GM18873 (cell line): ENCODE measurements around the gene RGS7.
"Not testable (repeated sequence)": the region's sequence is repeated elsewhere in the genome, so short reads cannot be mapped to it uniquely, and the experiment has no call there.

Experiments
- ATAC-seq: cut with Tn5 transposase; IDR thresholded peaks from one replicate; pipeline ENCODE4 v1.9.1; 2021; ENCODE audit warnings: mild to moderate bottlenecking, moderate library complexity, moderate number of reproducible peaks; ENCODE audit not compliant: unreplicated experiment, low FRiP score

RGS7 gene

DNA sequence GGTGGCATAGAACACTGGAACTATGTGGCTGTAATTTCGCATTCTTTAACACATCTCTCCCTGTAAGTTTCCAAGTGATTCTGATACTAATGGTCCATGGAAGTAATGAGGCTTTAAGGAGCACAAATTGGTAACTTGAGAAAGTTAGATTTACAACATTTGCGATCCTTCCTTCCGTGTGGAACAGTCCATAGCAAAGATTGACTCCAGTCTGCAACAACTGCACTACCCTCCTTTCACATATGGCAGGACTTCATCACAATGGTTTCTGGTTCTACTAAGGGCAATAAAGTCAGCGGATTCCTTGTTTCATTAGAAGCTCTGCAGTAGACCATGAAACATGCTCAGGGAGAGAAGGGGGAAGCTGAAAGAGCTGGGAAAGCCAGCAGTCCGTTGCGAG is 261.2 kb downstream of the RGS7 start:
- no peak for ATAC-seq

DNA sequence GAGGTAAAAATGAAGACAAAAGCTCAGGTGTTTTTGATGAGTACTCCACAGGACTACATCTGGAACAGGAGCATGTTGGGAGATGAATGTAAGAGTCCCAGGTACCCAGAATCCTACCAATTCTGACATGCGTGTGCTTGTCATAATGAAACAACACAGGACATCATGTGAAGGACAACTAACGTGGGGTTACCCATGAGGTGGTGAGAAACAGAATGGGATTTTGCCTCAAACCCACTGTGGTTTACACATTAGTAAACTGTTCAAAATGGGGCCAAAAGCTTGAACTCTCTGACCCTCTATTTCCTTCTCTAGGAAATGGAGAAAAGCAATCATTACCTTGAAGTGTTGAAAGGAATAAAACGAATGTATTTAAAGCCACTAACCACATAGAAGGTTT is 266.2 kb downstream of the RGS7 start:
- no peak for ATAC-seq

DNA sequence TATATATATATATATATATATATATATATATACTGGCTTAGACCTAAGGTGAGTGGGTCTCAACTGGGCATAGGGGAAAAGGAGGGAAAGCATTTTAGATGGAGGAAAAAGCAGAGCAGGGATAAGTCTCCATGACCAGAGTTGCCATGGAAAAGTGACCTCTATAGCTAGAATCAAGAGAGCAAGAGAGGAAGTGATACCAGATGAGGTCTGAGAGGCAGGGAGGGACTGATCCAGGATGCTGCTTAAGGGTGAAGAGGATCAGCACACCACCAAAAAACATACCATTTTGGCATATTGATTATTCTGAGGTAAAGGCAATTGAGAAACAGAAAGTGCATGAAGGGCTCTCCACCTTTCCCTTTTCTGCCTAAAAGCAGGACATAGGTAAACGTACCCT is 267.9 kb downstream of the RGS7 start:
- not testable (repeated sequence) for ATAC-seq

DNA sequence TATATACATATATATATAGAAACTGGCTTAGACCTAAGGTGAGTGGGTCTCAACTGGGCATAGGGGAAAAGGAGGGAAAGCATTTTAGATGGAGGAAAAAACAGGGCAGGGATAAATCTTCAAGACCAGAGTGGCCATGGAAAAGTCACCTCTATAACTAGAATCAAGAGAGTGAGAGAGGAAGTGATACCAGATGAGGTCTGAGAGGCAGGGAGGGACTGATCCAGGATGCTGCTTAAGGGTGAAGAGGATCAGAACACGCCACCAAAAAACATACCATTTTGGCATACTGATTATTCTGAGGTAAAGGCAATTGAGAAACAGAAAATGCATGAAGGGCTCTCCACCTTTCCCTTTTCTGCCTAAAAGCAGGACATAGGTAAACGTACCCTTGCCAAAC is 268.9 kb downstream of the RGS7 start:
- not testable (repeated sequence) for ATAC-seq

DNA sequence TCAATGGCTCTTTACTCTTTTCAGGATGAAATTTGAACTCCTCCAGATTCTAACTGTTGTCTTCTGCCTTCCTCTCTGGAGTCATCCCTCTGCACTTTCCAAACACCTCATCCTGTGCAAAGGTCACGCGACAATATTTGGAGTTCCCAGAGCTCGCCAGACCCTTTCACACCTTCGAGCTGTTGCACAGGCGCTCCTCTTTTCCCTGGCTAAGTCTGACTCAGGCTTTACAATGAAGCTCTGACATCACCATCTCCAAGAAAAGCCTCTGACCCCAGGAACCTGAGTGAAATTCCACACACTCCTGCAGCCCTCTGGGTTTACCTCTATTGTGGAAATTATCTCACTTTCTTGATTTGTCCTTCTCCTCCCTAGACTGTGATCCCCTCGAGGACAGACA is 270.3 kb downstream of the RGS7 start:
- no peak for ATAC-seq

DNA sequence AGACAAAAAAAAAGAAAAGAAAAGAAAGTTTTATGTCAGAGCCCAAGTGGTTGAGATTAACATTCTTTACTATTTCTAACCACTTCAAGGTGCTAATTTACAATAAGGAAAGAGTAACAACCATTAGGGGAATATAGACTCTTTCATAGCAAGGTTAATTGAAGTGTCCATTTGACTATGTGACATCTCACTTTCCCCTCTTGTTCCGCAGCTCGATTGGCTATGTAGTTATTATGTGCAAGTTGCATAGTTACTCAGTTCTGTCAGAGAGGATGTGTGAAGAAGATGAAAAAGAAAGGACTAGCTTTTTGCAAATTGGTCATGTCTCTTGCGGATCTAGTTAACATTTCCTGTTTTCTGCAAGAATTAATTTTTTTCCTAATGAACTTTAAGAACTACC is 273.7 kb downstream of the RGS7 start:
- no peak for ATAC-seq

DNA sequence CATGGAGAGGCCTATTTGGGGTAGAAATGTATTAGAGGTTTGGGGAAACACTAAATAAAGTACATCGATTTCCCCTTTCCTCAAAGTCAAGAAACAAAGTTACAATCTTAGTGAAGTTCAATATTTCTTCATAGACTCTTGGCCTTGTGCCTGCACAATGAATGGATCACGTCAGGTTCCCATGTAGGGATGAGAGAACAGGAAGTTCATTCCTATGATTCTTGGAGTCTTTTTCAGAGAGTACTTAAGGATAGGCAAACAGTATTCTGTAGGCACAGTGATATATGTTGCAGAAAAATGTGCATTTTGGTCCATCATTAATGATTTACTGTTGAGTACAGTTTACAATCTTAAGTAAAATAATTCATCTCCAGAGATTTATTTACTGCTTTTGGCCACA is 275.5 kb downstream of the RGS7 start:
- ATAC-seq: no peak

DNA sequence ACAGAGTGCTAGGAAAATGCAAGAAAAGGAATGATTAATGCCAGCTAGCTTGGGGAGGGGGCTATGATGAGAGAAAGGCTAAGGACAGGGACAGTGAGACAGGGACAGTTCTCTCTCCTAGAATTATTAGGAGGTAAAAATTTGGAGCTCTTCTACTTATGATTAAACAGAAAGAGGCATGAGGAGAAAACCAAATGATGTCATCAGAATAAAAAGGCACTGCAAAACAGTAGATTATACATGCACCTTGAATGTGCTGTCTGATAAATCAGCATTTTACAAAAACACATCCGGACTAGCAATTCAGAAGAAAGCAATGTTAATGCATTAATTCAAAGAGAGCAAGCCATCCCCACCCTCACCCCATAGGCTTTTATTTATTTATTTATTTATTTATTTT is 277.5 kb downstream of the RGS7 start:
- no peak for ATAC-seq

DNA sequence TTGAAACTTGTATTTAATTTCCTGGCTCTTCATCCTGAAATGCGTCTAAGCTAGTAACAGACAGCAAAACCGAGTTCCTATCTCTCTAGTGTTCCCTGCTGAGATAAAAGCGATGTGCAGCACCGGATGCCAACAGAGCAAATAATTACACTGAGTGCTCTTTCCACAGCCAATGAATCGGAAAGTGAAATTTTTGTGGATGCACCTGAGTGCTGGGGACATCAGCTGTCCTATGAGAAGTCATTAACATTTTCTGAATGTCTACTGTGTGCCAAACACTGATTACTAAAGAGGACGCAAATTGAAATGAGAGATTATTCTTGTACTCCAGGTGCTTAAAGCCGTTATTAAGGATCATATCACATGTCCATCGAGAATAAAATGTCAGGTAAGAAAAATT is 278.0 kb downstream of the RGS7 start:
- no peak for ATAC-seq

DNA sequence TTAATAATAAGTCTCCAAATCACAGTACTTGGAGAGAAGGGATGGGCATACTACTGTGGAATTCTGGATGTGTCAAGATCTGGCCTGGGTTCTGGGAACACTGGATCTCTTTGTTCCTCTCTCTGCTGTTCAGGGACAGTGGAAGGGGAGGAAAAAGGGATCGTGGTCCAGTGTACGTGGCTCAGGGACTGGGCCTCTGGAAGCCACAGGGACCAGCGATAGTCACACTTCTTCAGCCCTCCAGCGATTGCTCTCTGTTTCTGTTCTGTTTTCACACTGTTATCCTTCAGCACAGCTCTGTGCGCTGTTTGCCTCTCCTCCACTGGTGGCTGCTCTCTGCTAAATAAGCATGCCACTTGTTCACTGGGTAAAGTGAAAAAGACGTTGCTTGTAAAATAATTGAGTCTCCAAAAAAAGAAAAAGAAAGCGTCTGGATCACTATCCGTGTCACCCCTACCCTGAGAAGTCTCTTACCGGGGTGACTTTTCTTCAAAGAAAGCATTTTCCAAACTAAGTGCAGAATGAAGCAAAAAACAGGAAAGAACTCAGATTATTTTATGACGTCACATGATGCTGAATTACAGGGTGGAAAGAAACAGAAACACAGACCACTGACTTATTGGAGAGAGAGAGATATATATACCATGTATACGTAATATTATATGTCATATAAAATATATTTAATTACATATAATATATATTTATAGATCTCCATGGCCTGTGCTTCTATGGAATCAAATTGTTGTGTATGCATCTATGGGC is 279.4 kb downstream of the RGS7 start:
- no peak for ATAC-seq

DNA sequence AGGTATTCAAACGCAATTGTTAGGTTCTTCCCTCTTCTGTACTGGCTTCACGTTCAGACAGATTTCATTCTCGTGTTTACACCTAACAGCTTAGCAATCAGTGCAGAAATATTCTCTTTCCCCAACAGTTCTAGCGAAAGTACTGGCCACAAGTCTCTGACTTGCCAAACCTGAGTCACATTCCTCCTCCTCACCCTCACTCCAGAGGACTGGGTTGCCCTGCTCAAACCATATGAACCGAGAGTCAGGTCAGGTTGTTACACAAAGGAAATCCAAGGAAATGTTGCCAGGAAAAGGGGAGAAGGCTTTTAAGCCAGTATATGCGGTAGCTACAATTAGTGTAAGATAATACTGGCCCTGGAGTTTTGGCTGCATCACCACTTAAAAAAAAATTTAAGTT is 282.5 kb downstream of the RGS7 start:
- no peak for ATAC-seq

DNA sequence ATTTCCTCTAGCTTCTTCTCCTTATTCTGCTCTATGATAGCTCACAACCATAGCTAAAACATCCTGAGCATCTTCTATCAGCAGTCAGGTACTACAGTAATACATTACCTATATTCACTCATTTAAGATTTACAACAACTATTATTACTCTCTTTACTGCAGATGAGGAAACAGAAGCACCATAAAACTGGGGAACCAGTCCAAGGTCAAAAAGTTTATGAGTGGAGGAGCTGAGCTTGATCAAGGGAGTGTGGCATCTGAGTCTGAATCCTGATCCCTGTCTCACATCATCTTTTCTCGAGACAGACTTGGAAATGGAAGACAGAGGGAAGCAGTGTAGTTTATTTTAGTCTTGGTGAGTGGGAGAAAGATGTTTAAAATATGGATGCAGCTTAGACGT is 288.6 kb downstream of the RGS7 start:
- no peak for ATAC-seq

DNA sequence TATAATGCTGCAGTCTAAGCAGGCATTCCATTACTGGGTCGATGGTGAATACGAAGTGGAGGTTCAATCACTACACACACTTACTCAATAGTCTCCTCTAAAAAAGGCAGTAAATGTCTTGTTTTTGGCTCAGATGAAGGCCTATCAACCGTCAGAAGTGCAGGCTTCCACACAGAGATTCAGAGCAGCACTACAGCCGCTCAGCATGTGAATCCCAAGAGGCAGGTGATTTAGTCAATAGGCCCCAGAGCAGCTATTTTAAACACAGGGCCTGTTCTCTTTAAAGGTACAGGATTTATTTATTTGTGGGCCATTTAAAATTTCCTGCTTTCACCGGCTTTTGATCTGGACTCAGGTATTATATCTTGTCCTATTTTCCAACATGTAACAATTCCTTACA is 293.7 kb downstream of the RGS7 start:
- ATAC-seq: no peak

DNA sequence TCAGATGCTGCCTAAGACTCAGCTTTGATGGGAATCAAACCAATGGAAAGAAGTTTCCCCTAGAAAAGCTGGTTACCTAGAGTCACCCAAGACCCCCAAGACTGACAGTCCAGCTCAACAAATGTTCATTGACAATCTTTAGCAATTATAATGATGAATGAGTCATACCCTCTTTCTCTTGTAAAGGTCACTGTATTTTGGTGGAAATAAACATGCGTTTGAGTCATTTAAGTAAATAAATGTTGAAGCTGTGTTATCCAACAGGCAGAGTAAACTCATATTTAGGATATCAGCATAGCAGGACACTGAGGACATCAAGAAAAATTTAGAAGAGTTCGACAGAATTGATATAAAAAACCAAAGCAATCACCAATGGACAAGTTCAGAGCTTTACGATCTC is 295.9 kb downstream of the RGS7 start:
- no peak for ATAC-seq

DNA sequence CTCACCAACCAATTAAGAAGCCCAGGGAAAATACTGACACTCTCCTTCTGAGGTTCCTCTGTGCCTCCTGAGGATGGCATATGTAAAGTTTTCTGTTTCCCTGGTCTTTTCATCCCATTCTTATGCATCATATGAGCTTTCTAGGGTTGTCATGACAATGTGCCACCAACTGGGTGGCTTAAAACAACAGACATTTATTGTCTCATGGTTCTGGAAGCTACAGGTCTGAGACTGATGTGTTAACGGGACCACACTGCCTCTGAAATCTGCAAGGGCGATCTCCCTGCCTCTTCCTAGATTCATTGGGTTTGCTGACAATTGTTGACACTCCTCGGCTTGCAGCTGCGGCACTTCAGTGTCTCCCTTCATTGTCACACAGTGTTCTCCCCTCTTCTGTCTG is 308.4 kb downstream of the RGS7 start:
- no peak for ATAC-seq

DNA sequence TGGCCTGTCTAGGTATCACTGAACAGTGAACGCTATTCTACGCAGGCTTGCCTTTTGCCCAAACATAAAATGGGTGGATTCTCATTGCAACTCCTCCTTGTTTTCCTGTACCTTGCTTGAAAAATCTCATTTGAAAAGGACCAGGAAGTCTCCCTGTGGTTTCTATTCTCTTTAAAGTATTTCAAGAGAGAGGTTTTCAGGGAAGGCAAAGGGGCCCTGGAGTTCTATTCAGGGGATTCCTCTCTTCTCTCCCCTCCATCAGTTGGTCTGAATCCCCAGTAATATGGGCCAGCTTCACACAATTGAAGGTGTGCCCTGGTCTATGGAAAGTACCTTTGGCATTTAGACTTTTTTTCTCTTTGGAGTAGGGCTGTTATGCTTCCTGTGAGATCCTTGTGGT is 311.3 kb downstream of the RGS7 start:
- no peak for ATAC-seq

DNA sequence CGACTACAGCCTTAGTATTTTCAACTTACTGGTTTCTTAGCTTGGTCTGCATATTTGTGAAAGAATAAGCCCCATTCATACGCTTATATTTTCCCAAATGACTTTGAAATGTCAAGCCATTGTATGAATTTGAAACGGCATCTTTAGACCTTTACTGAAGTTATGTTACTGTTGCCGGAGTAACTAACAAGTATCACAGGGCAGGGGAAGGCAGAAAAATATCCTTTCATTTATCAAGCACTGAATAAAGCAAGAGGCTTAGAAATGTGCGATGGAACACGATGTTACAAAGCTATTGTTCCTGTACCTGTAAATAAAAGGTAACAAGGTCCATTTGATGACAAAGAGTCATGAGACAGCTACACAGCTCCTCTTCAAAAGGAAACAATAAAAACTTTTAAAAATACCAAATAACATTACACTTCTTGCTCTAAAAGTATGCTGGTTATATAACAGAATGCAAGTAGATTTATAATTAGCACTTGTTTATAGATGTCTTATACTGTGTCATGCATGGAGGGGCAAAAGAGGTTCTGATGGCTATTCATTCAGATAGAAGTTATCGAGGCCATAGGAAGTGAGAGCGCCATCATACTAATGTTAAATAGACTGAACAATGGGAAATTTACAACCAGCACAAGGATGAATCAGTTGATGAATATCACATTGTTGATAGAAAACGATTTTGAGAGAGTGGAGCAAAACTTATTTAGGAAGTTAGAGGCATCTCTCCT is 322.6 kb downstream of the RGS7 start:
- no peak for ATAC-seq

DNA sequence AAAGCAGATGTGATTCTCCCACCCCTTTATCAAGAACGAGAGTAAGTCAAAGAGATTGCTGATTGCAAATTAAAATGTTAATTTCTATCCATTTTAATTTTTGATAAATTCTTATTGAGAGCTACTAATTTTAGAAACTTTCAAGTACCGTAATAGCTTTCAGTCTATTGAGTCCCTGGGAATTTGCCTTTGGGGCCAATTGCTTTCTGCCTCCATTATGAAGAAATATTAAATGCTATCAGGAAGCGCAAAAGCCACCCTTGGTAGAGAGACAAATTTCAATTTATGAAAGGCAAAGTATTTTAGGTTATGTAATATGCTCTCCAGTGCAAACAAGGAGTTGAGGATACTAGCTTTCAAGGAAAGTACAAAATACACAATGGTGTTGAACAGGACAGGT is 332.2 kb downstream of the RGS7 start:
- no peak for ATAC-seq

DNA sequence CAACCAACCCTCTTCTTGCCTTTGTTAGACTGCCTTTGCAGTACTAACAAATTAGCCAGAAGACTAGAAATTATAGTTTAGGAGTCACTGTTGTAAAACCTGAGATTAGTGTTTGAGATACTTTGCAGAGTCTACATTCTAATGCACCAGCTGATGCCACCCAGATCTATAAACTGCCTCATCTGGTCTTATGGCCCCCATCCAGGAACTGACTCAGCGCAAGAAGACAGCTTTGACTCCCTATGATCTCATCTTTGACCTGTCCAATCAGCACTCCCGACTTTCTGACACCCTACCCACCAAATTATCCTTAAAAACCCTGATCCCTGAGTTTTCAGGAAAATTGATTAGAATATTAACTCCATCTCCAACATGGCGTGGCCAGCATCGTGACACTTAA is 334.6 kb downstream of the RGS7 start:
- no peak for ATAC-seq

DNA sequence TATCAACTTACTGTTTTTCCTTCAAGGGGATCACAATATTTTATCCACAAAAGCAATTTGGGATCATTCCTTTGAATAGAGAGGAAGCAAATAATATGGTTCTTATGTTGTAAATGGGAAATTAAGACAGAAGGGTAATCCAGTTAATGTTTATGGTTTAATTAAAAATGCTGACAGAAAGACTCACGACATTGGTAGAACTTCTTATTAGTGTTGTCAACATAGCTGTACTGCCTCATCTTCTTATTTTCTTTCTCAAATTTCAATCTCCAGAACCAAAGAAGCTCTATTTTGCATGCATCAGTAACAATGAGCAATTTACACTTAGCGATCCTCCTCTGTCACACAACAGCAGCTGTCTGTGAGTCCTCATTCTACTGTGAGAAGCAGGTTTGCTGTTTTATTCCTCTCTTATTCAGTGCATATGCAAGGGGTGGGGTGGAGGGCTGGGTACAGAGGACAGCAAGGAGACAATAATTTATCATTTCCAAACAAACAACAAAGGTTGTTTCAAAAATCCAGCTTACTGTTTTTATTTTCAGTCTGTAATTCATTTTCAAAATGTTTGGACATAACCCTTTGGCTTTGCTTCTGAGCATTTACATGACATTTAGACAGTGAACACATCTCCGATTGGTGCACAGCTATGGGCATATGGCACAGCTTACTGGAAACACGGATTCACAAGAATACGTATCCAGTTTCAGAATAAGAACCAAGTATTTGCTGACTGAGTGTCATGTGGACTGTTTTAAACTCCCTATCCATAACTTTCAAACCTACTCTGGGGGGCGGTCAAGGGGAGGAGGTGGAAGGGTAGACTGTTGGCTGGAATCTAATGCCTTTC is 335.9 kb downstream of the RGS7 start:
- ATAC-seq: no peak

DNA sequence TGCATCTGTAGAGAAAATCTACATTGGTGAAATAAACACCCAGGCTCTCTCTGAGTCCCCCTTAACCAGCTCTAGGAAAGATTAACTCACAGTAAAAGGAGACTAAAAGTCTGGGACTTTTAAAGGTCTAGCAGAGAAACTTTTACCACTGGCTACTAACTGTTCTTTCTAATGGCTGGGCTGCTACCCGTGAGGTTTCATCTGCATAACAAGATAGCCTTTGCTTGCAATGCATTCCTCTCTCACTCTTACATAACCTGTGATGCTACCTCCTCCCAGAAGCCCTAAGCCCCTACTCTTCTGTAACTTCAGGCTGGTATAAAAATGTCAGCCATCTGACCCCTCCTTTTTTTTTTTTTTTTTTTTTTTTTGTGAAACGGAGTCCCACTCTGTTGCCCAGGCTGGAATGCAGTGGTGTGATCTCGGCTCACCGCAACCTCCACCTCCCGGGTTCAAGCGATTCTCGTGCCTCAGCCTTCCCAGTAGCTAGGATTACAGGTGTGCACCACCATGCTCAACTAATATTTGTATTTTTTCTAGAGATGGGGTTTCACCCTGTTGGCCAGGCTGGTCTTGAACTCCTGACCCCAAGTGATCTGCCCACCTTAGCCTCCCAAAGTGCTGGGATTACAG is 344.2 kb downstream of the RGS7 start:
- no peak for ATAC-seq
